ENCODE measurements around the gene APBB2.

- TF ChIP-seq POLR2A (IDR thresholded peaks at IDR 0.05) (no peak), CTCF (IDR thresholded peaks at IDR 0.05) (no peak)
Observed at GRCh38 chr4:41038304-41038703, 176.0 kb downstream of the APBB2 start.
